Stimulated activated naive B cell treated with anti-CD40 and anti-IgM and Interleukin-4, amounts not matched to agents 10 μg/mL and 1 μg/mL and 100 μg/mL, for 72 hours (primary cell): ENCODE measurements around the gene ZNF516.

Experiments
- ATAC-seq, 2 donors: fragments of 150-1000 bp; cut with Tn5 transposase; replicated peaks; 2 replicates each; pipeline ENCODE4 v1.10.0; 2021; ENCODE audit warnings: moderate library complexity in 1 of 2
- DNase-seq: peaks from one replicate; pipeline ENCODE4 v3.0.0; 2021
- H3K27ac Mint-ChIP-seq: one replicate; pipeline ENCODE4 v1.8.0; 2022; ENCODE audit warnings: mild to moderate bottlenecking, mixed read lengths
- H3K27me3 Mint-ChIP-seq, 2 donors: one replicate each; pipeline ENCODE4 v1.8.0; 2022; ENCODE audit warnings: mixed read lengths in 2 of 2
- H3K36me3 Mint-ChIP-seq, 2 donors: one replicate each; pipeline ENCODE4 v1.8.0; 2022; ENCODE audit warnings: mixed read lengths in 2 of 2, mild to moderate bottlenecking in 1 of 2
- H3K4me1 Mint-ChIP-seq, 2 donors: one replicate each; pipeline ENCODE4 v1.8.0; 2022; ENCODE audit warnings: mixed read lengths in 2 of 2, mild to moderate bottlenecking in 1 of 2
- H3K4me3 Mint-ChIP-seq, 2 donors: one replicate each; pipeline ENCODE4 v1.8.0; 2022; ENCODE audit warnings: mild to moderate bottlenecking in 2 of 2, mixed read lengths in 2 of 2, moderate library complexity in 1 of 2
- H3K9me3 Mint-ChIP-seq, 2 donors: one replicate each; pipeline ENCODE4 v1.8.0; 2022; ENCODE audit warnings: mixed read lengths in 2 of 2, mild to moderate bottlenecking in 1 of 2

The ZNF516 gene

DNA sequence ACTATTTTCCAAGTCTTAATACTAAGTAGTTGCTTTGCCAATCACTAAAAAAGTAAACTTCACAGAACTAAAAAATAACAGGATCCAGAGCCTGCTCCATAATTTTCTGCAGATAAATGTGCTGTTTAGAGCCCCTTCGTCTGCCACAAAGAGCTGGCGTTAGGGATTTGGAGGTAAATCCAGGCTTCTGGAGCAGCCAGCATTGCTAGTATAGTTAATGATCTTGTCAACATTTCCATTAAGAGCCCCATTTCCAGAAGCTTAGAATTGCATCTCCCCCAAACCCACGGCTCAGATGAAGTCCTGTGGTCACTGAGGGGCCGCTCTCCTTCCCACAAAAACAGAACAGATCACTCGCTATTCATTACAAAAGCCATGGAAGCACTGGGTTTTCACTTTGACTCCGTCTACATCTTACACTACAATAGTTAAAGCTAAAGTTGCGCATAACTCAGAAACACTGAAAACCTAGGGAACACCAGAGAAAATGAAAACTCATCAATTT, 41.9 kb downstream of the ZNF516 start:
- no peaks in the 10 kb centered on the region for H3K9me3 Mint-ChIP-seq
- H3K27me3 Mint-ChIP-seq, result no peaks in the 10 kb centered on the region
- peaks cover 2 to 9% of the 10 kb centered on the region in 2 donors for H3K36me3 Mint-ChIP-seq
- DNase-seq (no peak), ATAC-seq (no peak)
- peaks cover 45 to 91% of the 10 kb centered on the region in 2 donors for H3K4me1 Mint-ChIP-seq
- H3K4me3 Mint-ChIP-seq, result no peak overlapping the region
- H3K27ac Mint-ChIP-seq, result no peak overlapping the region

DNA sequence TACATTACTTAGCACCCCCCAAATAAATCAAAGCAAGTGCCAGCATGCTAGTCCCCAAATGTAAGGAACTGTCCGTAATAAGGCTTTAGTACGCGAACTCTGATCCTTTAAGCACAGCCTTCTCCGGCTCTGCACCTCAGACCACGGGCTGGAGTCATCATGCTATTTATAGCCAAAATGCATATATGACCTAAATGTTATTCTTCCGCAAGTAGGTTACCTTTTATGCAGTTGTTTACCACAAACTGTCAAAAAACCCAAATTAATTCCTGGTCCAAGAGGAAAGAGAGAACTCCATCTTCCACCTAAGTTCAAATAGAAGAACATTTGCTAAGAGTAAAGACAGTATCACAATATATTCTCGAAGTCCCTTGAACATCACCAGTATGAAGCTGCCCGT, 42.7 kb downstream of the ZNF516 start:
- Mint-ChIP-seq H3K4me3 (no peak overlapping the region), H3K36me3 (peaks cover 2 to 12% of the 10 kb centered on the region in 2 donors), H3K27me3 (no peaks in the 10 kb centered on the region), H3K4me1 (peaks cover 46 to 87% of the 10 kb centered on the region in 2 donors), H3K9me3 (no peaks in the 10 kb centered on the region), H3K27ac (no peak overlapping the region)
- ATAC-seq (no peak), DNase-seq (no peak)

DNA sequence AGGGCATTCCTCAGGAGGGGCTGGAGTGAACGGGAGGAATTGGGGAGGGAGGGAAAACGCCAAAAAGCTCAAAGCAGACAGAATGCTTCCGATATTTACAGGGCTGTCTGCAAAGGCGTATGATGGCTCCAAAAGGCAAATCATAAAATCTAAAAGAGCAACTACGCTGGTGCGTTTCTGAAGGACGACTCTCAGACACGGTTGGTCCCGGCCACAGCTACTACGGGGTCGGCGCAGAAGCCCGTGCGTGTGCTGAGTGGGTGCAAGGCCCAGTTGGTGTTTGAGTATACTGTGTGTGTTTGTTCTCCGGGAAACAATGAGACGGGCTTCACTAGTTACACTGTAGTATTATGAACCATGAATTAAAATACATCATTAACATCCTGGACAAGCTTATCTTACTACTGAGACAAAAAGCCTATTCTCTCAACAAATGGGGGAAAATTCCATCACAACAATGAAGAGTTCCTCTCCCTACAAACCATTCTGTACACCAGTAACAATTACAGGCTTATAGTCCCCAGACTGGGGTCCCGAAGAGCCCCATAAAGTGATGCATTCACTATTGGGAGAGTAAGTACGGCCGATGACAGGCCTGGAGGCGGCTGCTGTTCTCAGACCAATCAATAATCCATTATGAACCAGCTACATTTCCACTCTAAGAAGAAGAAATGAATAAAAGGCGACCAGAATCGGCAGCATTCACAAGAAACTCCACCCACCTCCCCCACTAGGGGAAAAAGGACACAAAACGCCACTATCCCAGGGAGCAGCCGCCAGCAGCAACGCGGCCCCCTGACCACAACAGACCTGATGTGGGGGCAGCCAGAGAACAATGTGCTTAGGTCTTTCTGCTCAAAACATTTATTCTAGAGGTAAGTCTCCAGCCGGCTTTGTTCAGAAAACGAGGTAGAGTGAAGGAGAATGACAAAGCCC, 43.4 kb downstream of the ZNF516 start:
- Mint-ChIP-seq H3K4me3 (peak overlapping the region; percentile 87 to 88), H3K27ac (peak overlapping the region; percentile 92), H3K4me1 (peaks cover 44 to 82% of the 10 kb centered on the region in 2 donors), H3K36me3 (peaks cover under 1 to 13% of the 10 kb centered on the region in 2 donors), H3K27me3 (no peaks in the 10 kb centered on the region), H3K9me3 (no peaks in the 10 kb centered on the region)
- DNase-seq, result no peak
- peak; percentile 74 for ATAC-seq

DNA sequence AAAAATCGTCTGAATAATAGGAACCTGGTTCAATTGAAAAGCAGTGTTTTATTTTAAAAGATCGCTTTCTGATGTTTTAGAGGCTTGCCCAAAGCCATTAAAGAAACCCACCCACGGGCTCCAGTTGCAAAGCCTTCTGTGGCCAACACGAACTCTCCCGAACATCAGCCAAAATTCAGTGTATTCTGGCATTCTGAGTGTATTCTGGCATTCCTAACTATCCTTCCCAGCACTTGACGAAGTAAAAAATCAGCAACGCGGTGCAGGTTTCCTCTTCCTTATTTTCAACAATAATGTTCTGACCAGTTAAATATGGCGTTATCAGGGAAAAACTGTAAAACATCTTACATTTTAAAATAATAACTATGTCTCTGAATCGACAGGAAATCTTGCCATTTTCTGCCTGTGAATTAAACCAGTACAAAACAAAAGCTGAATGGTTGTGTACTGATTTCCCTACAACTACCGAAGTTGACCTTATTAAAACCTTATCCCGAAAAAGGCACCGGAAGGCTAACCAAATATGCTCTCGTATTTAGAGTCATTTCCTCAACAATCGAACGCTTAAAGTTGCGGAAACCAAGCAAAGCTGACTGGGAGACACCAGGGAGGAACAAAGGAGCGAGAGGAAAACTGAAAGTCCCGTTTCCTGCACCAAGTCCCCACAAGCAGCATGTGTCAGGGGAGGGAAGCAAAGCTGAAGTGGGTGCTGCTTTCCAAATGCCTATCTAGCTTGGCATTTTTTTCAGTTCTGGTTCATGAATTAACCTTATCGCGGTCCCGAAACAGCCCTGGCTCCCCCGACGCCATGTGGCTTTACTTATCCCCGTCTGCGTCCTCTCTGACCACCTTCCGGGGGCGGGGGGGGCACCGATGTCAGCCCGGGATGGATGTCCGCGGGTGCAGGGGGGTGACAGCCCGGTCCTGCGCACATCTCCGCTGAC, 44.3 kb downstream of the ZNF516 start:
- H3K27ac Mint-ChIP-seq, result peak overlapping the region; percentile 92

DNA sequence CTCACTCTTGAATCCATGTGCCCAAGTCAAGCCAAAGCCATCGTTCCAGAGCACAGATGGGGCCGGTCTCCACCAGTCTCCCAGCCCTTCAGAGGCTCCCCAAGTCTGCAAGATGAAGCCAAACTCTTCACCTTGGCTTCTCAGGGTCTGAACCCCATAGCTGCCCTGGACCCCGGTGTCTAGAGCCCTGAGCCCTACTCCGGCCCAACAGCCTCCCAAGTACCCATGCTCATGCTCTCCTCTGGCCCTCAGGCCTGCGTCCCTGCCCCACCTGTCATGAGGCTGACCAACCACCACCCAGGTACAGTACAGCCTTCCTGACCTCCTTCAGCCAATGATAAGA, 46.0 kb downstream of the ZNF516 start:
- ATAC-seq, result no peak
- no peaks in the 10 kb centered on the region for H3K9me3 Mint-ChIP-seq
- no peak overlapping the region for H3K4me3 Mint-ChIP-seq
- no peak for DNase-seq
- peaks cover 49 to 85% of the 10 kb centered on the region in 2 donors for H3K4me1 Mint-ChIP-seq
- H3K27ac Mint-ChIP-seq, result no peak overlapping the region
- H3K27me3 Mint-ChIP-seq, result no peaks in the 10 kb centered on the region
- H3K36me3 Mint-ChIP-seq, result peaks cover 0 to 9% of the 10 kb centered on the region in 2 donors

More for the DNA sequence above, 44.3 kb downstream of the ZNF516 start:
- peaks cover 0 to 13% of the 10 kb centered on the region in 2 donors for H3K36me3 Mint-ChIP-seq
- peaks cover 47 to 85% of the 10 kb centered on the region in 2 donors for H3K4me1 Mint-ChIP-seq
- DNase-seq (peak; percentile 32), ATAC-seq (peak; percentile 78 to 81)
- no peaks in the 10 kb centered on the region for H3K9me3 Mint-ChIP-seq
- peak overlapping the region; percentile 87 to 88 for H3K4me3 Mint-ChIP-seq
- no peaks in the 10 kb centered on the region for H3K27me3 Mint-ChIP-seq

DNA sequence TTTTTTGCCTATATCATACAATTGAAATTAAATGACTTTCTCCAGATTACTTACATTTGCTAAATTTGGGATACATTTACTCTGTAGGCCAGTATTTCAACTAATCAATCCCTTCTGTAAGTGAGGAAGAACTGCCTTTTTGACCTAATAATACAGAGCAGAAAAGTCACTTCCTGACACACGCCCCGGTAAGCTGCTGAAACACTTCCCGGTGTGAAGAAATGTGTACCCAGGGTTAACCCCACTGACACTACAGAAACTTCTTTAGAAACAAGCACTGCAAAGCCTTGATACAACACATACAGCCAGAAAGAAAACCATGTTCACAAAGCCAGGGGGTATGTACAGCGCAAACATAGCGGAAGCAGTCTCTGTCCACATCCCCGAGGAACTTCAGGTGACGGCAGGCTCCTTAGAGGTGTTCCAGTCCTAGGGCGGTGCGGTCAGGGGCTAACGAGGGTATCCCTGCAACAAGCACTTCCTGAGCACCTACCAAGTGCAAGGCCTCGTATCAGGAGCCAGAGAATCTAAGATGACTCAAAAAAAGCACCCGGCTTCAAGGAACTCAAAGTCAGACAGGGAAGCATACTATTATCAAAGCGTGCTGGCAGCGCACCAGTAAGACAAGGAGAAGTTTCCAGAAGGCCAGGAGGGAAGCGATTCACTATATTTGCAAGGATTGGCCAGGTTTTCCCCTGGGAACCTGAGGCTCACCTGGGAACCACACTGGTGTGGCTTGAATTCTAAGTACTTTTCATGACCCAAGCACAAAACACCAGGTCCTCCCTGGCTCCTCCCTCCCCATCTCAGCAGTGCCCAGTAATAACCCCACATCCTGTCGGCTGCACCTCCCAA, 46.6 kb downstream of the ZNF516 start:
- Mint-ChIP-seq H3K27me3 (no peaks in the 10 kb centered on the region), H3K4me3 (no peak overlapping the region), H3K4me1 (peaks cover 49 to 87% of the 10 kb centered on the region in 2 donors), H3K27ac (no peak overlapping the region), H3K36me3 (peaks cover 0 to 9% of the 10 kb centered on the region in 2 donors), H3K9me3 (no peaks in the 10 kb centered on the region)
- DNase-seq, result no peak
- no peak for ATAC-seq

DNA sequence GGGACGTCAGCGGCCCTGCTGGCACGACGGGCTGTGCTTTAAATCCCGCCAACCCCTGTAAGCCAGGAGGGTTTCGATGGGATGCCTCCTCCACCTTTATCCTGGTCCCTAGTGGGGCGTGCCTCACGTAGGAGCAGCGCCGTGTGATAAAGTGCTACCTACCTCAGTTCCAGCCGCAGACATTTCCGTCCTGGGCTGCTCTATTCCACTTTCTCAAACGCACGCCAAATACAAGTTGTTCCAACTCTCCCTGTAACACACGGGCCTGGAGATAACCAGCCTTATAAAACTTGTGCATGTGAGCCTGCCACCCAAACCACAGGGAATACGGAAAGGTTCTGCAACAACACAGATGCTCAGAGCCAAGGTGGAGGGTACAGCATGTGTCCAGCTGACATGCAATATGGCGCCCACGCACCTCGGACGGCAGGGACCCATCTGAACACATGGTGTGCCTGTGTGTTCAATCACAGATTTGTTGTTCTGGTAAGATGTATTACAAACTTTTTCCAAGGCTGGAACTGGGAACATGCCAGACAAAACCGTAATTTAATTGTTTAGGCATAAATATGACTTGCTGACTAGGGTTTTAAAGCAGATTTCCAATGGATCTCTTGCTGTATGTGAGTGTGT, 47.7 kb downstream of the ZNF516 start:
- ATAC-seq (no peak), DNase-seq (no peak)
- Mint-ChIP-seq H3K27me3 (no peaks in the 10 kb centered on the region), H3K4me3 (no peak overlapping the region), H3K27ac (no peak overlapping the region), H3K36me3 (peaks cover 4 to 11% of the 10 kb centered on the region in 2 donors), H3K4me1 (peaks cover 43 to 81% of the 10 kb centered on the region in 2 donors), H3K9me3 (no peaks in the 10 kb centered on the region)

DNA sequence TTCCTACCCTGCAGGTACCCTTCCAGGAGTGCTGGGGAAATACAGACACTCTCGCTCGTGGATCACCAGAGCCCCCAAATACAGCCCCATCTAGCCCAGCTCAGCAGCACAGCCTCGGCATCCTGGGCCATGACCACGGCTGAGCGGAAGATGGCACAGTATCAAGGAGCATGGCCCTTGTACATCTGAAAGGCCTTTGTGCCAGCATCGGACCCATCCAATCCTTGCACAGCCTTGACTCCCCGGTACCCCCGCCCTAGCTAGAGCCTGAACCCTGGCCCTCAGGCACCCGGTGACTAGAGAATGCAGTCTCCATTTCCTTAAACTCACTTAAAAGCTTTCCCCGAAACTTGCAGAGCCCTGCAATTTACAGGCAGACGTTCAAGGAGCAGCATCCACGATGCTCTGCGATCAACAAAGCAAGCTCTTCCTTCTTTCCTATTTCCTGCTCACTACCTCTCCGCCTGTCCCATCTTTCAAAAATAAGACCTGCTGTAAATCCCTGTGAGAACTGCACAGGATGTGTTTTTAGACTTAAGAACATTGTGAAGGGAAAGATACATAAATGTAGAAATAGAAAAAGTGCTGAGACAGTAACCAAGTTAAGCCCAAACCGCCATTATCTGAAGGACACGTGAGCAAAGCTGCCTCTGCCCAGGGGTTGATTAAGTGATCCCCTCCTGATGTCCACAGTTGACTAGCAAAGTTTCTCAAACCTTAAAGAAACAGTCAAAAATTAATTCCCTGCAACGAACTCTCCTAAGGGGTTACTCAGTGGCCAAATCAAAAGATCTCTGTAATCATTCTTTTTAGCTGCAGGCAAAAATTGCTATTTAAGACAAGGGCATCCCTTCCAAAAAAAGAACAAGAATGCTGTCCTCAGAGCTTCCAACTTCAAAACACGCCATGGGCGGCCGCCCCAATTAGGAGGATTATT, 48.5 kb downstream of the ZNF516 start:
- Mint-ChIP-seq H3K27me3 (no peaks in the 10 kb centered on the region), H3K36me3 (peaks cover 5 to 14% of the 10 kb centered on the region in 2 donors), H3K27ac (peak overlapping the region; percentile 70), H3K4me3 (no peak overlapping the region), H3K9me3 (no peaks in the 10 kb centered on the region), H3K4me1 (peaks cover 38 to 73% of the 10 kb centered on the region in 2 donors)
- DNase-seq, result no peak
- ATAC-seq, result no peak

DNA sequence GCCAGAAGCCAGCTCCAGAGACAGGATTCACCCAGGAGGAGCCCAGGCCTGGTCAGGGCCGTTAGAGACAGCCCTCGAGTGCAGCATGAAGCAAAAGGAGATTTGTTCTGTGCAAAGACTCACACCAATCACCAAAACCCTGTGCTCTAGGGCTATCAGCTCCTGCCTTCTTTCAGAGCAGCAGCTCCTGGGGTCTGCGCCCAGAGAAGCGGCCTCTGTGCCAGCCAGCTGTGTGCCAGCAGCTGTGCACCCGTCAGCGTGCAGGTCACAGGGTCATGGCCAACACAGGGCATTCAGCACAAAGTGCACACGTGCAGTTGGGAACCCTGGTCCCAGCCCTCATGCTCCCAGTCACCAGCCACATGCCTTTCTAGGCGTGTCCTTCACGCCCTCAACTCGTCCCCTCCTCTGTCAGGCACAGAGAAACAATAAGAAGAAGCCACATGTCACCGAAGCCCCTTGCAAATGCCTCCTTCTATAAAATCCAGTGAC, 49.3 kb downstream of the ZNF516 start:
- H3K27ac Mint-ChIP-seq, result peak overlapping the region; percentile 70
- H3K4me3 Mint-ChIP-seq, result no peak overlapping the region
- peaks cover 10 to 18% of the 10 kb centered on the region in 2 donors for H3K36me3 Mint-ChIP-seq
- DNase-seq (no peak), ATAC-seq (no peak)
- H3K27me3 Mint-ChIP-seq, result no peaks in the 10 kb centered on the region
- H3K9me3 Mint-ChIP-seq, result no peaks in the 10 kb centered on the region
- H3K4me1 Mint-ChIP-seq, result peaks cover 32 to 65% of the 10 kb centered on the region in 2 donors

DNA sequence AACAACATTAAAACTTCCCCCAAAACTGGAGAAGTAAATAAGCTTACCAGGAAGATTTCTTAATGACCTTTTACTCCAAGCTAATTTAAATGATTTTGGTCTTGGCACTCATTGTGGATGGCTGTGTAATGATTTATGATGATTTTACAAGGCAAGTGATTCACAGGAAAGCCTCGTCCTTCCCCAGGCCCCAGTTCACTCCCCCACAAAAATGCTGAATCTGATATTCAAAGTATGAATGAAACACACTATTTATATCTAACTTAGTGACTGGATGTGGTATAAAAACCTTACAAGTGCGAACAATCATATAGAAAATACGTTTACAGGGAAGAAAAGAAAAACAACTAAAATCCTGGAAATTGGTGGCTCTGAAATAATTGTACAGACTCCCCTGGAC, 49.8 kb downstream of the ZNF516 start:
- no peaks in the 10 kb centered on the region for H3K27me3 Mint-ChIP-seq
- no peaks in the 10 kb centered on the region for H3K9me3 Mint-ChIP-seq
- no peak overlapping the region for H3K27ac Mint-ChIP-seq
- DNase-seq, result no peak
- peaks cover 13 to 22% of the 10 kb centered on the region in 2 donors for H3K36me3 Mint-ChIP-seq
- no peak overlapping the region for H3K4me3 Mint-ChIP-seq
- ATAC-seq, result no peak
- H3K4me1 Mint-ChIP-seq, result peaks cover 28 to 60% of the 10 kb centered on the region in 2 donors

DNA sequence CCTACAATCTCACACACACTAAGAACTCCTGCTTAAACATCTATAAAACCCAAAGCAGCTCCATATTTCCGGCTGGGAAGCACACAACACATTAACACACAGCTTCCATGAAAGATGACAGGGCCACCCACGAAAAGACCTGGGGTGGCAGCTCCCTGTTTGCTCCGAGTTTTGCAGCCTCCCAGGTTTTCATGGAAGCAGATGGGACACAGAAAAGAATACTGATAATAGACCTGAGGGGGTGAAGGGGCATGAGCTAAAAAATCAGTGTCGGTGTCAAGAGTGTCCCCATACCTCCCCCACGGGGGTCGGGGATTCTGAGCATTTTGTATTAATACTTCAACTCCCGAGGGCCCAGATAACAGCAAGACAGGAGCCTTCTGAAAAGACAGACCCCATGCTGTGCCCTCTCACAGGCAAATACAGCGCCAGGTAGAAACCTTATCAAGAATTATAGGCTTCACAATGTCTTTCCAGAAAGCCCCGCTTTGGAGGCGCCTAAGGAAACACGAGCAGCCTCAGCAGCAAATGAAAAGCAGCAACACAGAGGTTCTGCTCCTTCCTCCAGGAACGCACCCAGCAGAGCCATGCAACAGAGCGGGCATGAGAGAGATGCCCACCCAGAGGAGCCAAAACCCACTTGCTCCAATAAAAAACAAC, 50.5 kb downstream of the ZNF516 start:
- ATAC-seq (no peak), DNase-seq (no peak)
- no peaks in the 10 kb centered on the region for H3K9me3 Mint-ChIP-seq
- peaks cover 25 to 55% of the 10 kb centered on the region in 2 donors for H3K4me1 Mint-ChIP-seq
- no peak overlapping the region for H3K4me3 Mint-ChIP-seq
- peak overlapping the region; percentile 37 for H3K27ac Mint-ChIP-seq
- no peaks in the 10 kb centered on the region for H3K27me3 Mint-ChIP-seq
- H3K36me3 Mint-ChIP-seq, result peaks cover 17 to 25% of the 10 kb centered on the region in 2 donors
